ENCODE data around the gene CASS4.

CASS4 gene

DNA sequence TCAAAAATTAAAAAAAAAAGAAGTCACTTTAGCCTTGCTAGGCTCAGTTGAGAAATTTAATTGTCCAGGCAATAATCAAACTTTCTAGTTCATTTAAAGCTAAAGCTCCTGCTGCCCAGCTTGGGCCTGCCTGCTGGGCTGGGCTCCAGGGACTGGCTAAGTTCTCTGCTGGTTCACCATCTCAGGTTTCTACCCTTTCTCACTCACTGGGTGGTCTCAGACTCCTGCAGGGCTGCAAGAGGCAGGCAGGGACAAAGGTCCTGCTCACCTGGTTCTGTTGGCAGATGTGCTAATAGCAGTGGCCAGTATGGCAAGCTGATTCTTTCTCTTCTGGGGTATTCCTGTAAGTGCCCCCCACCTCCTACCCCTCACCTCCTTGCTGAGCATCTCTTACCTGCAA lies 35.2 kb downstream of the CASS4 start:
- DNase-seq: no peak

- DNase-seq: no peak
These were observed 37.4 kb downstream of the CASS4 start for GRCh38 chr20:56449459-56449858.

GRCh38 chr20:56451056-56451765 lies 39.2 kb downstream of the CASS4 start:
- DNase-seq: no peak

DNA sequence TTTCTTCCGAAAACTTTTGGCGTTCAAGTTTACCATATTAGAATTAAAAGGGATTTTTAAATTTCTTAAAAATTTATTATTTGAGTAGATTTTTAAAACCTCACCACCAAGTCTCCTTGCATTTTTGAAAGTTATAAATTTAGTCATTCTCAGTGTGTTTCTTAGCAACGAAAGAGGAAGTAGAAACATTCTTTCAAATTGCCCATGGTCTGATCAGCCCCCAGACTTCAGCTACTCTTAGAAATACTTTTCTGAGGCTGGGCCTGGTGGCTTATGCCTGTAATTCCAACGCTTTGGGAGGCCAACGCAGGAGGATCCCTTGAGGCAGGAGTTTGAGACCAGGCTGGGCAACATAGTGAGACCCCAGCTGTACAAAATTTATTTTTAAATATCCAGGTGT lies 41.3 kb downstream of the CASS4 start:
- no peak for DNase-seq

- DNase-seq: no peak
These were observed 42.7 kb downstream of the CASS4 start for GRCh38 chr20:56454754-56455153.

GRCh38 chr20:56458206-56458821 lies 46.3 kb downstream of the CASS4 start:
- DNase-seq: no peak

GRCh38 chr20:56460459-56460858 lies 48.4 kb downstream of the CASS4 start:
- no peak for DNase-seq

- no peak for DNase-seq
These were observed 49.5 kb downstream of the CASS4 start for GRCh38 chr20:56461576-56461975.

- no peak for DNase-seq
These were observed 51.4 kb downstream of the CASS4 start for GRCh38 chr20:56463428-56463827.

DNA sequence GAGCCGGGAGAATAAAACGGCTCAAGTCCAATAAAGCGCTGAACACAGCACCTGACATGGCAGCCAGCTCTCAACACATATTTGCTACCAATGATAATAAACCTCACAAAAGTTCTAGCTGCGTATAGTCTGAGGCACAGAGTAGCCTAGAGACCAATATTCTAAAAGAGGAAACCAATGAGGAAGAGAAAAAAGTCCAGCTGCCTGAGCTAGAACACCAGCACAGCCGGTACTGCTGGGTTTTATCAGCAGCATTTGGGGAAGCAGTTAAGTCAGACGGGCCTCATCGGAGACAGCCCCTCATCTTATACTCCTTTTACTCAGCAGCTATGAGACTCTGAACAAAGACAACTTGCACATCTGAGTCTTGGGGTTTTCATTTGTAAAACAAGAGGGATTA lies 53.9 kb downstream of the CASS4 start:
- DNase-seq: no peak

DNA sequence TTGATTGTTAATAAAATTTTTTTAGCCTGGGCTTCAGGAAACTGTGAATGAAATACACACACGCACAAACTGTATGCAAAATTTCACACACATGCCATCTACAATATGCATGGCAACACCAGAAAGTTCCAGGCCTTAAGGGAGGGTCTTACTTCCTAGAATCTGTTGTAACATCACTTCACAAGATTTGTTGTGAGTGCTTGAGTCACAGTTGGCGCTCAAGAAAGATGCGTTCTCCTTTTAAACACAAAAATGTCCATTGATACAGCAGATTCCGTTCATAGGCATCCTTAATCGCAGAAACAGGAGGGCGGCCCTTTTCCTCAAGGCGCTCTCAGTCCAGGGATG lies 55.9 kb downstream of the CASS4 start:
- no peak for DNase-seq

GRCh38 chr20:56468316-56469076 lies 56.4 kb downstream of the CASS4 start, which contains the start of gene RTF2:
RTF2 (plus strand) TSS chr20:56468627; CDS start chr20:56468698, 71 bp downstream.
- peak; percentile 92 for DNase-seq

DNA sequence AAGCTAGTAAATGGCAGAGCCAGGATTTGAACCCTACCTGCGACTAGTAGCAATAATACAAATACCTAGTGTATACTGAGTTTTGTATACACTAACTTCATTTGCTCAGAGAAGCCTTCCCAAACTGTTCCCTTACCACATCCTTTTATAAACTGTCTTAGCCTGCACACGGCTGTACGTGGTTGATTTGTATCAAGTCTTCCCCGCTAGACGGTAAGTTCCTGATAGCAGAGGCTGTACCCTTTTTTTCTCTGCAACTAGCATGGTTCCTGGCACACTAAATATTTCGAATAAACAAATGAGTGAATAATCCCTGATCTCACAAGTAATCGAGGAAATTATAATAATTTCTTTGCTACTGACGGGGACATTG lies 57.0 kb downstream of the CASS4 start:
- no peak for DNase-seq

DNA sequence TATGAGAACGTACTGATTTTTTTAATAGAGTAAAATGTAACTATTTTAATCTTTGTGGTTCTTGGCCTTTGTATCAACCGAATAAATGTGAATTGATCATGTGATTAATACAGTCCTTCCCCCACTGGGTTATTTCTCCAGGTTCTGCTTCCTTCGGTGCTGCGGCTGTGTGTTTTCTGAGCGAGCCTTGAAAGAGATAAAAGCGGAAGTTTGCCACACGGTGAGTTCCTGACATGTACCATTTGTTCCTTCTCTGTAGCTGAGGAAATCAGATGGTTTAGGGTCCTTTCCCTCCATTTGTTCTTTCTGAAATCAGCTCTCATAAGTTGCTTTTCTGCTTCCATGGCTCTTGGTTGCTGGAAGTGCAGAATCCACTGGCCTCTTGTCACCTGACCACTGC lies 71.9 kb downstream of the CASS4 start:
- no peak for DNase-seq

- no peak for DNase-seq
These were observed 75.2 kb downstream of the CASS4 start for GRCh38 chr20:56487216-56487615.

GRCh38 chr20:56488566-56488965 lies 76.5 kb downstream of the CASS4 start:
- DNase-seq: no peak

- DNase-seq: no peak
These were observed 89.1 kb downstream of the CASS4 start for GRCh38 chr20:56501116-56501515.

DNA sequence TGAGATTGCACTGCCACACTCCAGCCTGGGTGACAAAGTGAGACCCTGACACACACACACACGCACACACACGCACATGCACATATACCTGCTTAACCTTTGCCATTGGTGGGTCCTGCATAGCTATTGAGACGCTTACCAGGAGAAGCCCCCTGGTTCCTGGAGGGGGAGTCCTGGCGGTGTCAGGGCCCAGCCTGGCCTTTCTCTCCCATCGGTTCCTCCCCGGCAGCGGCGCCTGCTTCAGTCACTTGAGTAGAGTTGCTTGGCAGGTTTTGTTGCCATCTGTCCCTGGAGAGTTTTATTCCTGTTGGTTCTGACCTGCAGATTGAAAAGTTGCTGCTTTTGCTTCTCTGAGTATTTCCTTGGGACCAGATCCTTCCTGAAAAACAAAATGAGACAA lies 91.9 kb downstream of the CASS4 start:
- no peak for DNase-seq

GRCh38 chr20:56504373-56505005 lies 92.4 kb downstream of the CASS4 start:
- no peak for DNase-seq

- DNase-seq: no peak
These were observed 94.0 kb downstream of the CASS4 start for GRCh38 chr20:56506103-56506502.
